ENCODE results near the gene BMPR1A. TPM values are rescaled to one million over a fixed set of nuclear protein-coding genes. Genes with fewer than 3 reads are reported as not detected.

The BMPR1A gene
- polyA plus RNA-seq (14.3 to 22.2 TPM (median 21.4 TPM) in 3 replicates), polyA minus RNA-seq (8.4 to 38.8 TPM (median 28.5 TPM) in 3 replicates)
- polyA plus RNA-seq (2011; ENCODE audit: low read depth): 7.4 TPM
- polyA plus RNA-seq (2011; cell fraction: cytosol; rRNA removed): 8.4 and 17.6 TPM in 2 replicates
- 15.0 and 17.2 TPM in 2 replicates for polyA plus RNA-seq (2011; cell fraction: nucleus; rRNA removed)
- 8.6 and 12.7 TPM in 2 replicates for polyA plus RNA-seq (2012; ENCODE audit: low replicate concordance)
- polyA minus RNA-seq (2011; cell fraction: cytosol; rRNA and poly(A)+ RNA removed): 15.5 TPM
- polyA minus RNA-seq (2011; cell fraction: nucleus; rRNA and poly(A)+ RNA removed): 18.8 and 35.2 TPM in 2 replicates

DNA sequence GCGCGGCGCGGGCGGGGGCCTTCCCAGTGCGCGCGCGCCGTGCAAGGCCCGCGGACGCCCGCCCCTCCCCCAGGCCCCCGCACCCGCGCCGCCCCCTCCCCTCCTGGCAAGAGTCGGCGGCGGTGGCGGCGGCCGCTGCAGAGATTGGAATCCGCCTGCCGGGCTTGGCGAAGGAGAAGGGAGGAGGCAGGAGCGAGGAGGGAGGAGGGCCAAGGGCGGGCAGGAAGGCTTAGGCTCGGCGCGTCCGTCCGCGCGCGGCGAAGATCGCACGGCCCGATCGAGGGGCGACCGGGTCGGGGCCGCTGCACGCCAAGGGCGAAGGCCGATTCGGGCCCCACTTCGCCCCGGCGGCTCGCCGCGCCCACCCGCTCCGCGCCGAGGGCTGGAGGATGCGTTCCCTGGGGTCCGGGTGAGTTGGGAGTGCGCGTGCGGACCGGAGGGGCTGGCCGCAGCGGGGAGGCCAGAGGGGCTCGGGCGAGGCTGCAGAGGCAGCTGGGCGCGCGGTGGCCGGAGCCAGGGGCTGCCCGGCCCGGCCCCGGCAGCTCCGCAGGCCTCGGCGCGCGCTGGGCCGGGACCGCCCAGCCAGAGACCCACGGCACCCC is at the start of gene BMPR1A:
Gene BMPR1A (plus strand): TSS at position 109 of the 602 bp plus-strand sequence. CDS start 119,400 bp downstream, outside the sequence.
- DNase-seq (ENCODE audit: low read depth, low spot score) (no peak), FAIRE-seq (no peak)
- no peaks in the 10 kb centered on the region for H3K9me1 ChIP-seq (ENCODE audit: control insufficient read depth, extremely low read depth, insufficient read depth, low read length)
- peaks cover 20% of the 10 kb centered on the region for H3K4me1 ChIP-seq (ENCODE audit: control insufficient read depth, extremely low read depth, insufficient read depth, low read length)
- H3K27me3 ChIP-seq (ENCODE audit: control insufficient read depth, extremely low read depth, insufficient read depth, low read length): no peaks in the 10 kb centered on the region
- H4K20me1 ChIP-seq (ENCODE audit: control insufficient read depth, extremely low read depth, insufficient read depth, low read length): no peaks in the 10 kb centered on the region
- peak within 1 kb of the TSS; percentile 86 for H3K27ac ChIP-seq (ENCODE audit: control insufficient read depth, insufficient read depth, low read length)
- no peaks in the 10 kb centered on the region for H3K9me3 ChIP-seq (ENCODE audit: control insufficient read depth, low read depth, low read length)
- no peak for TF ChIP-seq CTCF (optimal IDR thresholded peaks at IDR 0.05 in 1 of 3, IDR thresholded peaks at IDR 0.05 in 1 of 3, conservative IDR thresholded peaks at IDR 0.05 in 1 of 3; ENCODE audit: extremely low read depth in 1 of 3, insufficient read depth in 2 of 3, low read length in 3 of 3)
- TF ChIP-seq EZH2 (IDR thresholded peaks at IDR 0.05; ENCODE audit: low read length): no peak
- peak within 1 kb of the TSS; percentile 87 to 96 (median 92) for H3K4me3 ChIP-seq (ENCODE audit: control insufficient read depth in 2 of 3, extremely low read depth in 1 of 3, insufficient read depth in 2 of 3, low read depth in 1 of 3, low read length in 3 of 3)
- H3K79me2 ChIP-seq (ENCODE audit: control insufficient read depth, insufficient read depth, low read length): peaks cover 53% of the 10 kb centered on the region
- H3K9ac ChIP-seq (ENCODE audit: control insufficient read depth, extremely low read depth, insufficient read depth, low read length): peak within 1 kb of the TSS; percentile 95
- no peaks in the 10 kb centered on the region for H3K36me3 ChIP-seq (ENCODE audit: control insufficient read depth in 2 of 2, extremely low read depth in 1 of 2, insufficient read depth in 2 of 2, low read length in 2 of 2)
- peak within 1 kb of the TSS; percentile 96 for H3K4me2 ChIP-seq (ENCODE audit: control insufficient read depth, extremely low read depth, insufficient read depth, low read depth, low read length)
- H2AFZ ChIP-seq (ENCODE audit: control insufficient read depth, low read length): peak within 1 kb of the TSS; percentile 96
- dilution Hi-C loops (cut with MboI; ENCODE audit: extremely low pct_ligation_motif_present, low sequenced_read_pairs): no loop called here

GRCh38 chr10:86706977-86707376 is 49.4 kb upstream of the BMPR1A start:
- H3K27ac ChIP-seq (ENCODE audit: control insufficient read depth, insufficient read depth, low read length): no peak overlapping the region
- no peaks in the 10 kb centered on the region for H3K79me2 ChIP-seq (ENCODE audit: control insufficient read depth, insufficient read depth, low read length)
- H3K27me3 ChIP-seq (ENCODE audit: control insufficient read depth, extremely low read depth, insufficient read depth, low read length): no peaks in the 10 kb centered on the region
- no peaks in the 10 kb centered on the region for H3K9me1 ChIP-seq (ENCODE audit: control insufficient read depth, extremely low read depth, insufficient read depth, low read length)
- no peak for FAIRE-seq
- H3K4me3 ChIP-seq (ENCODE audit: control insufficient read depth in 2 of 3, extremely low read depth in 1 of 3, insufficient read depth in 2 of 3, low read depth in 1 of 3, low read length in 3 of 3): no peak overlapping the region
- no peak for DNase-seq (ENCODE audit: low read depth, low spot score)
- no peaks in the 10 kb centered on the region for H4K20me1 ChIP-seq (ENCODE audit: control insufficient read depth, extremely low read depth, insufficient read depth, low read length)
- no peaks in the 10 kb centered on the region for H3K36me3 ChIP-seq (ENCODE audit: control insufficient read depth in 2 of 2, extremely low read depth in 1 of 2, insufficient read depth in 2 of 2, low read length in 2 of 2)
- dilution Hi-C loops (cut with MboI; ENCODE audit: extremely low pct_ligation_motif_present, low sequenced_read_pairs): no loop called here
- TF ChIP-seq CTCF (optimal IDR thresholded peaks at IDR 0.05 in 1 of 3, IDR thresholded peaks at IDR 0.05 in 1 of 3, conservative IDR thresholded peaks at IDR 0.05 in 1 of 3; ENCODE audit: extremely low read depth in 1 of 3, insufficient read depth in 2 of 3, low read length in 3 of 3) (no peak), EZH2 (IDR thresholded peaks at IDR 0.05; ENCODE audit: low read length) (no peak)
- H3K4me2 ChIP-seq (ENCODE audit: control insufficient read depth, extremely low read depth, insufficient read depth, low read depth, low read length): no peak overlapping the region
- H3K9me3 ChIP-seq (ENCODE audit: control insufficient read depth, low read depth, low read length): no peaks in the 10 kb centered on the region
- H3K9ac ChIP-seq (ENCODE audit: control insufficient read depth, extremely low read depth, insufficient read depth, low read length): no peak overlapping the region
- H3K4me1 ChIP-seq (ENCODE audit: control insufficient read depth, extremely low read depth, insufficient read depth, low read length): peaks cover 8% of the 10 kb centered on the region
- H2AFZ ChIP-seq (ENCODE audit: control insufficient read depth, low read length): no peak overlapping the region
